ENCODE data around the gene EDAR.

EDAR gene

DNA sequence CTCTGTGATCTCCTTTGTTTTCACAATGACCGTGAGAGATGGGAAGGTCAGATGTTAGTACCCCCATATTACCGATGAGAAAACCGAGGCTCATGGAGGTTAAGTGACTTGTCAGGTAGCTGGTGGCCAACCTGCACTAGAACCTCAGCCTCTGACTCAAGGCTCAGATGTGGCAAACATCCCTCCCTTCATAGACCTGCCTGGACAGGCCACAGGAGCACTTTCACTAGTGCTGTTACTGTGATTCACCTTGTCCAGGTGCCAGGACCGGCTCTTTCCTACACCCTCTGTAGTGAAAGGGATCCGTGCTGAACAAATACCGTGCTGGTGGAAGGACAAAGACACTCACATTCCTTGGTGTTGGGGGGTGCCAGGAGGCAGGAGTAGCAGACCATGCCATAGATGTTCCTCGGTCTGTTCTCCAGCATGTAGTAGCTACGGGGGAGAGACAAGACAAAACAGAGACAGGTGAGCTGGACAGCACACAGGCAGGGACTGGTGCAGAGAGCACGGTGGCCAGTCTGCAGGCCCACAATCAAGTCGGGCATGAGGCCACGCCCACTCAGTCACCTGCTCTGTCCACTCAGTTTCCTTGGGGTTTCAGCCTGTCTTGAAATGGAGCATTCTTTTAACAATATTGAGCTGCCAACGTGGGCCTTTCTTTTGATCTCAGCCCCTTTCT, 65.9 kb downstream of the EDAR start:
- no peak for DNase-seq

DNA sequence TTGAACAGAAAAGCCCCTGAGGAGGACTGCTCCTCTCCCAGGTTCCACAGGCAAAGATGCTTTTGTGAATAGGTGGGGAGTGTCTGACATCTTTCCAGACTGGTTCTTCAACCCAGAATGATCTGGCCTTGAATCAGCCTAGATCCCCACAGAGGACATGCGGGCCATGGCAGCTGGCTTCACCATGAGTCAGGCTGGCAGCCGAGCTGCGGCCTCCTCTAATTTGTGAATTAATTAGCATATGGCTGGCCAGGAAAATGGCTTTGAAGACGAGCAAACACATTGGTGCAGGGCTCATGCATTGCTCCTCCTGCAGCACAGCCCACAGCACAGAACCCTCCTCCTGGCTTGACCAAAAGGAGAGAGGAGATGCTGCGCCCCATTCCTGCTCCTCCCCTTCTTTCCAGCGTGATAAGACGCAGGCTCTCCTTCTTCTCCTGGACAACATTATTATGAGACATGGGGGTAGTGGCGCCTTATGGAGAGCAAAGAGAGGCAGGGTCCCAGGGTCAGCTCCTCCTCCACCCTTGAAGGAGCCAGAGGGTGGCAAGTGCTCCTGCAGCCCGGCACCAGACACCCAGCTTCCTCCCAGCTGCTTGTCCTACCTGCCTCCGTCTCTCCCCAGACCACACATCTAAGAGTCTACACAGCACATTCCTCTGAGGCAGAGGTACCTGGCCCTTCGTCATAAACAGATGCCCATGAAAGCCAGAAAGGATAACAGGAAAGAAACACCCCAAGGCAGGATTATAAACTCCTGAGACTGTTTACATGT, 66.7 kb downstream of the EDAR start:
- no peak for DNase-seq

DNA sequence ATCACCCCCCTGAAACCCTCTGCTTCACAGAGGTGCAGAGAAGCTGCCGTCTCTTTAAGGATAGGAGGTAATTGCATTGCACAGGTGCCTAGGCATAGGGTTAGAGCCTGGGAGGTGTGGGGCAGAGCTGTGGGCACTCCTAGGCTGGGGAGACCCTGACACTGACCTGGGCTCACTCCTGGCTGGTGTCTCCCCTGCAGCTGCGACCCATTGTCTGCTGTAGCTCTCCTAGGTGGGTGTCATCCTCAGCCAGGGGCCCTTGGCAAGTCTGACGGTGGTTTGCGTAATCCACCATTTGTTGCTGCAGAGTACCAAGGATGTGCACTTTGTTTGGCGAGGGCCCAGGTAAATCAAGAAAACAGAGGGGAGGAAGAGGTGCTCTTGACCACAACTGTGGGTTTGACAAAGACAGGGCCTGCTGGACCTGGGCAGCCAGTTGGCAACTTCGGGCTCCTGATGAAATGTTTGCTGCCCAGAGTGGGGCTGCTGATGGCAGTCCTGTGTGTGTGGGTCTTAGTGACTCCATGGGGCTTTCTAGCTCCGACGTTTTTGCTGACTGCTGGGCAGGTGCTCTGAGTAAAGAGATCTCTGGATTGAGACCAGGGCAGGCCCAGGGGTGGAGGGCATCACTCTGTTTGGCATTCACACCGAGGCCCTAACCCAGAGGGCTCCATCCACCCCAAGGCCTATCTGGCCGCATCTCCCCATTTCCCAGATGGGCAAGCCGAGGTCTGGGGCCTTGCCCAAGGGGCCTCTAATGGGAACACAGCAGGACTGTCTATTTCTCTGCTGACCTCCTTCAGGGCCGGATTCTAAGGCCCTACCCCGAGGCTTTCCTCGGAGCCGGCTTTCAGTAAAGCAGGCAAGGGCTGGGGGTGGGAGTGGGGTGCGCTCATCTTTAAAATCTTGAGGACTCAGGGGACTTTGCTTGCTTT, 67.7 kb downstream of the EDAR start:
- no peak for DNase-seq

DNA sequence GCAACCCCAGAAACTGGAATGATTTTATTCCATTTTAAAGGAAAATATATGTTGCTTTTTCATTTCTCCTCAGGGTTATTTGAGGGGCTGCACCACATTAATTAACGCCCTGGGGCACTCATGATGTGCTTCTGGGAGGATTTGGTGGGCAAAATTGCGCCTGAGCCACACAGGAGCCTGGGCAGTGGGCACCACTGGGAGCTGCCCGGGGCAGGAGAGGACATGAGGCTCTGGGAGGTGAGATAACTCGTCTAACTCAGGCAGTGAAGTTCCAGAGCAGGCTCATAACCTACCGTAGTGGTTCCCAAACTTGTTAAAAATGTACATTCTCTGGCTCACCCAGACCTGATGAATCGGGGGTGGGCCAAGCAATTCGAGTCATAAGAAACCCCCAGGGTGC, 68.3 kb downstream of the EDAR start:
- DNase-seq = no peak

DNA sequence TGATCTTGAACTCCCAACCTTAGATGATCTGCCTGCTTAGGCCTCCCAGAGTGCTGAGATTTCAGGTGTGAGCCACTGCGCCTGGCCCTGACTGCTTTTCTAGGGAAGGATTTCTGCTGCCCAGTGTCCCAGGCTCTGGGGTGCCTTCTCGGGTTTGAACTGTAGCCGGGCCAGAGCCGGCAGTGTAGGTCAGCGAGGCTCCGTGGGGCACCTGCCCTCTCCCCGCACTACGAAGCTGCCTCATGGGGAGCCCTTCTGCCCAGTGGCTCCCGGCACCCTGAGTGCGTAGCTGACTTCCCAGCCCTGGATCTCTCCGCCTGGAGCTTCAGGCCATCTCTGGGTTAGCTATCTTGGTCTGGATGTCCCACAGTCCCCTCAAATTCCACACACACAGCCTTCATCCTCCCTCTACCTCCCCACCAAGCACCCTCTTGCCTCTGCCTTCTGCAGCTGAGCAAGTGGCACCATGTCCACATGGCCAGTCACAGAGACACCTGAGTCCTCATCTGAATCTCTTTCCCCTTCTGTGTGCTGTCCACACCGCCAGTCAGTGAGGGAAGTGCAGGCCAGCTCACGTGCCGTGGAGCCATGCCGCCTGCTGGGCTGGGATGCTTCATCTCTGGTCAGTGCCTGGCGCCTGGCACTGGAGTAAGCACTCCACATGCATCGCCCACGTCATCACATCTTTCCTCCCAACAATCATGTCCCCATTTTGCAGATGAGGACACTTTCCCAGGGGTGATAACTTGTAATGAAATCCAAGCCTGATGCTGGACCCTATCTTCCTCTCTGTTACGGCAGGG, 69.2 kb downstream of the EDAR start:
- DNase-seq = no peak

DNA sequence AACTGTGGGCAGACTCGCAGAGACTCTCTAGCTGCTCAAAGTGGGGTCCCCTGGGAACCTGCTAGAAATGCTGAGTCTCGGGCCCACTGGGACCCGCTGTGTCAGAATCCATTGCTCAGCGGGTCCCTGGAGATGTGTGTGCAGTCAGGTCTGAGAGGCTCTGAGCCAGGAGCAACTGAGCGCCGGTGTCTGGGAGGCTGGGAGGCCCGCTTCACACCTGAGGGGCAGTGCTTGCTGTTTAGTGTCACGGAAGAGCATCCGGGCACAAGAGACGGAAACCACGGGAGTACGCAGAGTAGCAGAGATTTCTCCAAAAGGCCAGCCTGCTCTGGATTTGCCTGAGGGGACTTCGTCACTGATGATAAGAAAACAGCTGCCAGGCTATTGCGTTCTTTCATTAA, 70.1 kb downstream of the EDAR start:
- DNase-seq = no peak

DNA sequence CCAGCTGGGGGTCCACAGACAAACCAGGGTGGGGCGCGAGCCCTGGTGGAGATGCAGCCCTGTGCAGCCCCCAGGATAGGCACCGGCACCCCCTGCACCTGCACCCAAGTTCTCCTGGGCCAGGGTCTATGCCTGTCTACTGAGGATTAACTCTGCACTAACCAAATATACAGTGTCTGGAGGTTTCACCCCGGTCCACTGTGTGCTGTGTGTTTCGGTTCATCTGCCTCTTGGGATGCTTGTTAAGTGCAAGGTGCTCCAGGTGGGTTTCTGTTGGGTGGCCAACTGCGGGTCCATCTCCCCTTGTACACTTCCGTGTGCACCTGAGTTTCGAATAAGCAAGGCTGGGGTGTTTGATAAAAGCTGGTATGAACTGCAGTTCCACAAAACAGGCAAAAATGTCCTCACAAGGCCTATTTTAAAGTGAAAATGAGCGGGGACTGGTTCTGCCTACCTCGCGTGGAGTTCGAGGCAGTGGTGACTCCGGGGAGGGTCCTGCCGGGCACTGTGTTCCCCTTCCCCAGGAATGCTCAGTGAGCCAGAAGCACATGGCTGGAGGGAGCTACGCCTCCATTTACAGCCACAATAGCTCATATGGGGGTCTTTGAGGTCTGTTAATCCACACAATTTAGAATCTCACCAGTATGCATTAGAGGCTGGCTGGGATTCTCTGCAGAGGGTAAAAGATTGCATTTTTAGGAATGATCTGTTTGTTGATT, 70.7 kb downstream of the EDAR start:
- DNase-seq = no peak

DNA sequence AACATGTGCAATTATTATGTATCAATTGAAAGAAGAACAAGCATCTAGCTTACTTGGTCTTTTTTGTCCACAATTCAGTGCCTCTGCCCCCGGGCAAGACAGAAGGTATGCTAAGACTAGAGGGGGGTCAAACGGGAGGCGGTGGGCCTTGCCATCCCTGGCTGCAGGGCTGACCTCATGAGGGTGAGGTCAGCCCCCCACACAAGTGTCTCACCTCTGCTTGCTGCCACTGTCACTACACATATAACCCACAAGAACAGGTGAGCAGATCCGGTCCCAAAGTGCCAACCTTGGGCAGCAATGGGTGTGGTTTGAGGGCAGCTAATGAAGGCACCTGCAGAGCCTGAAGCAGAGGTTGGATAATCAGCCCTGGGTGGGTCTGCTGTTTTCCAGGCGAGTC, 71.5 kb downstream of the EDAR start:
- DNase-seq = no peak

DNA sequence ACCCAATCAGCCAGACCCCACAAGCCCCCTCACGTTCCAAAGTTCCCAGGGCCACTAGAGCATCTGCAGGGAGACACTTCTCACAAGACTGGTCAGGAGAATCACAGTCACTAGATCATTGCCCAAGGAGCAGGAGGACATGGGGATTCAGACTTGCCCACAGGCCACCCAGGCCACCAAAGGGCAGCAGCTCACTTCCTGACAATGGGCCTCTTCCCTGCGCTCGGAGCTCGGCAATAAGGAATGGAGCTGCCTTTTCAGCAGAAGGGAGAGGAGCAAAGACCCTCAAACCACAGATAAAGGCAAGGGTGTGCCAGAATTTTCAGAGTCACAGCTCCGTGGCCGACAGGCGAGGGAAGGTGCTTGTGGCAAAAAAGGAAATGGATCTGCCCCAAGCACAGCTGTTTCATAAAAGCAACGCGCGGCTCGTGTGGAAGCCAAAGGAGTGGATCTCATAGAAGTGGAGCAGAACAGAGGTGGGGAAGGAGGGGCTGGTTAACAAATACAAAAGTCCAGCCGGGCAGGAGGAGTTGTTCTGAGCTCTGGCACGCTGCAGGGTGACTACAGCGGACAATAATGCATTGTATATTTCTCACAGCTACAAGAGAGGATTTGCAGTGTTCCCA, 72.1 kb downstream of the EDAR start:
- no peak for DNase-seq

DNA sequence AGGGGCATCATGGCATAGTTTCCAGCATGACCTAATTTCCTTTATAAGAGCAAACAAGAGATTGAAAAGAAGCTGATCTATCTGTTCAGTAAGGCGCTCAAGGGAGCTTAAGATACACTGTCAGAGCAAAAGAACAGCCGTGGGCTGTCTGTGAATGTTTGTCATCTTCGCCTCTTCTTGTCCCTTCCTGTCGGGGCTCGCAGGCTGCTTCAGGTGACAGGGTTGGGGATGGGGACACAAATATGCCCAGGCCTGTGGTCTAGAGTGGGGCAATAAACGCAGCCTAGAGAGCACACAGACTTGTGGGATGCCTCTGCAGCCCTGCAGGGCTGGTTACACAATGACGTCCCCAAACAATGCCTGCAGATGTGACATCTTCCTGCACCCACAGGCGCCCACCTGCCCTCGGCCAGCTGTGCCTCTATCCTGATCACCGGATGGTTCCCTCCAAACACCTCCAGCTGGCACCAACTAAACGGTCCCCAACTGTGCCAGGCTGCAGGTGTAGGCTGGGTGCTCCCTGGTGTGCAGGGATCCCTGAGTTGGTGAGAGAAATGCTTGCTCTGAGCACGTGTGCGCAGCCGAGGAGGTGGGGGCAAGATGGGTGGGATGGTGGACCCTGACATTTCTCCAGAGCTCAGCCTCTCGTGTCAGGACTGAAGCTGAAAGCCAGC, 72.8 kb downstream of the EDAR start:
- no peak for DNase-seq

DNA sequence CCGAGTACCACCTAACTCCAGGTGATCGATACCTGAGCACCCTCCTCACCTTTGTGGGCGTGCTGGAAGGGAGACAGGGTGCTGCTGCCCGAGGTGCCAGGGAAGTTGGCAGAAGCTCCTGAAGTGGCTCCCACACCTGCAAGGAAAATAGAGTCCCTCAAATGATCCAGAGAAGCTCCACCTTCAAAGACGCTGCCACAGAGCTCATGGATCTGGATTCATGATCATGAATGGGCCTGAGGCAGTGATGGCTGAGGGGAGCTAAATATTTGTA, 76.5 kb downstream of the EDAR start:
- no peak for DNase-seq

DNA sequence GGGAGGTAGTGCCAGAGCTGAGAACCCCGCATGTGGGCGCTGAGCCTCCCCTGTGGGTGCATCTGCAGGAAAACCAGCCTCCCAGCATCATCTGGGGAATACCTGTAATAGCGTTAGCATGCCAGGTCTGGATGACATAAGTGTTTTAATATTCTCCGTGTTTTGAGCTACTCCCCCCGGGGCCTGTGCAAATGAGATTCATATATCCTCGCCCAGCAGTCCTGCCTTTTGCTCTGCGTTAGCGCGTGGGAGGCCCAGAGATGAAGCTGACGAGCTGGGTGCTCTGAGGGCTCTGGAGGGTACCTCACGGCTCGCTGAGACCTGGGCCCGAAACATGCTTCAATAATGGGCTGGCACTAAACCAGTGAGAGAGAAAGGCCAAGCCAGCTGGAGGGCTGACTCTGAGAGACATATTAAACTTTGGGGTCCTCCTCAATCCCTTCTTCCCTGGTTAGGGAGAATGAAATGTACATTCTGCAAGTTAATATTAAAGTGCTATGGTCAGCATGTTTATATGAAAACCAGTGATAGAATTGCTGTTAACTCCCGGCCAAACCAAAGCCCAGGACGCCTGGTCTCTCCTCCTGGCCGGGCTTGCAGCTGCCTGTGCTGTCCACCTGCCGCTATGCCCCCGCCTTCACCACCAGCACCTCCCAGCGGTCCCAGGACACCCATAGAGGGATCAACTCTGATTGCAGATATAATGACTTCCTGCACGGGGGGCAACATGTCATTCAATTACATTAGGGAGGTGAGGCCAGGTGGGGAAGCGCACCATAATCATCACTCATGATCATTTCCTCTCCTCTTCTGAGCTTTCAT, 77.0 kb downstream of the EDAR start:
- no peak for DNase-seq

DNA sequence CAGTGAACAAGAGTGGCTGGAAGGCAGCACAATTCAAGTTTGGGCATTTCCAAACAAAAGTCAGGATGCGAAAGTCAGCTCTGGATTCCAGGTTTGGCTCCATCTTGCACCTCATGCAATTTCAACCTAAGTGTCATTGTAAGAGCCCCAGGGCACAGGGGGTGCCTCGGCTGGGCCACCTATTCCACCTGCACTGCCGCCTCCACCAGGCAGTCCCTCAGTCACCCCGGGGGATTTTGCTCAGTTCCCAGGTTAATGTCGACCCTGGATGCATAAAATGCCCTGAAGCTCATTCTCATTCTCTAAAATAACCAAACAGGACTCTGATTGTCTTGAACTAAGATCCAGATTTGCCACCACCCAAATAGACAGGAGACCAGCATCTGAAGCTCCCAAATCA, 77.6 kb downstream of the EDAR start:
- DNase-seq = no peak

DNA sequence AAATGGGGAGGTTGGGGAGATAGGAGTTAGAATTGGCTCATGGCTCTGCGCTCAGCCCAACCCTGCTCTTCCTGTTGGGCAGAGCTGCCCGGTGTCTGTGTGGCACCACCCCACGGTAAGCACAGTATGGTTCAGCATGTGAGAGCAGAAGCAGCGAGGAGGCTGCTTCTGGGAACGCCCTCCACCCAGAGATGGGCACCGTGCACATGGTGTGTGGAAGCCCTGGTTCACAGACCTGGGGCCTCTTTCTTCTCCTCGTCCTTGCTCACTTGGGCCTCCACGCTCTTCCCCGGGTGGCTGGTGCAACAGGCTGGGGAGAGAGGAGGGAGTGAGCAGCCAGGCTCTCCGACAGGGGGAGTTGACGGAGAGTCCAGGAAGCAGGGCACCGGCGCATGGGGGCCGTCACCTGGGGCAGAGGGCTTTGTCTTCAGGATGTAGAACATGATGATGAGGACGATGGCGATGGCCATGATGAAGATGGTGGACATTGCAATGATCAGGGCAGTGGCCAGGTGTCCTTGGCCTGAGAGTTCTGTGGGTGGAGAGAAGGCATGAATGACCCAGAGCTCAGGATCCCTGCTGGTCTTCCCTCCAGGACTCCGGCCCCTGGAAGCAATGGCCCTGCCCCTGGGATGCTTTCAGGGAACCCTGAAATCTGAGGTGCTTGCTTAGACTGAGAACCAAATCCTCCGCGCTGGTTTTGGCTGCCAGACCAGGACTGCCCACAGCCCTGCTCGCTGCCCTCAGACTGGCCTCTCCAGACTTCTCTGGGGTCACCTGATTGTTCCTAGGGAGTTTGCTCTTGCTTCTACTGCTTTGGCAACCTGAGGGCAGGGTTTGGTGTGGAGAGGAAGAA, 78.3 kb downstream of the EDAR start:
- DNase-seq = no peak

DNA sequence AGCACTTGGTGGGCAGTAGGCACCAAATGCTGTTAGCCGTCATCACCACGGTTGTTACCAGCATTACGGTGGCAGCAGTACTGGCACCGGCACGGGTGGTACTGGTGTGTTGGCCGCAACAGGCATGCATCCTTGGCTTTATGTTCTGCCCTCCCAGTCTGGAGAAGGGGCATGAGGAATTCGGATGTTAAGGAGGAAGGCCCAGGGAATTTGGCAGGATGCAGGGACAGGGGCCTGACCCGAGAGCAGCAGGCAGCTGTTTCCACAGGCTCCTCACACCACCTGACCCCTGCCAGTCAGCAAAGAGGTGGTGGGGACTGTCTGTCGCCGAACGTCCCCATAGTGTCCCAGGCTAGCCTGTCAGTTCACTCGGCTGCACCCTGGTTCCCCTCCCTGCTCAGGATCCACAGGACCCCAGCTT, 79.0 kb downstream of the EDAR start:
- DNase-seq = no peak

DNA sequence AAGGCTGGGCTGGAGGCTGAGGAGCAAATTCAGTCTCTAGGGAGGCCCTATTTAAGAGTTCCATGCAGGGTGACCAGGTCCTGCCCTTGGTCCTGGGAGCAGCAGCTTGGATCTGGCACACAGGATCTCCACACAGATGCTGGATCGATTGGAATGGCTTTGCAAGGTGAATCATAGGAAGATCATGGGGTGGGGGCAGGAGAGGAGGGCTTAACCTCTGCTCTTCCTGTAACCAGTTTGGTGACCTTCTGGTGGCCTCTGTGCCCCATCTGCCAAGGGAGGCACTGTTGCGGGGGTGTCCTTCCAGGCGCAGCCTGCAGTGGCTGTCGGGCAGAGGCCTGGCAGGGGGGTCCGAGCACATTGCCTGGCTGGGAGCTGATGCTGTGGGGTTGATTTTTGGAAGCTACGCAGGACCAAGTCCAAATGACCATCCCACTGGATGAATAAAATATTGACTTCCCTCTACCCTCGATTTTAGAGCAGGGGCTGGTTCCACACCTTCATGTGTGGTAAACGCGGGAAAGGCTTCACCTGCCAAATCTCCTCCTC, 79.7 kb downstream of the EDAR start:
- no peak for DNase-seq

DNA sequence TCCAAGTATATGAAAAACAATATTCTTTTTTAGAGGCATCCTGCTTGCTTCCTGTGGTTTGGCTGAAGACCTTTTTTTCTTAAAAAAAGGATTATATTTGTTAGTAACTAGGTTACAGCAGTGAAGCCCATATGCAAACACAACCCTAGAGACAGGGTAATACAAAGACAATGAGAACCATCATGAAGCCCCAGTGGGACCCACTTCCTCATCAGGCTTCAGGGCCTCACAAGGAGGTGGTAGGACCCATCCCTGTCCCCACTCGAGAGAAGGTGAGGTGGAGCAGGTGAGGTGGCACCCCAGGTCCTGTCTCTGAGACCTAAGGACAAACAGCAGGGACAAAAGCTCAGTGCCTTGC, 80.3 kb downstream of the EDAR start:
- no peak for DNase-seq

DNA sequence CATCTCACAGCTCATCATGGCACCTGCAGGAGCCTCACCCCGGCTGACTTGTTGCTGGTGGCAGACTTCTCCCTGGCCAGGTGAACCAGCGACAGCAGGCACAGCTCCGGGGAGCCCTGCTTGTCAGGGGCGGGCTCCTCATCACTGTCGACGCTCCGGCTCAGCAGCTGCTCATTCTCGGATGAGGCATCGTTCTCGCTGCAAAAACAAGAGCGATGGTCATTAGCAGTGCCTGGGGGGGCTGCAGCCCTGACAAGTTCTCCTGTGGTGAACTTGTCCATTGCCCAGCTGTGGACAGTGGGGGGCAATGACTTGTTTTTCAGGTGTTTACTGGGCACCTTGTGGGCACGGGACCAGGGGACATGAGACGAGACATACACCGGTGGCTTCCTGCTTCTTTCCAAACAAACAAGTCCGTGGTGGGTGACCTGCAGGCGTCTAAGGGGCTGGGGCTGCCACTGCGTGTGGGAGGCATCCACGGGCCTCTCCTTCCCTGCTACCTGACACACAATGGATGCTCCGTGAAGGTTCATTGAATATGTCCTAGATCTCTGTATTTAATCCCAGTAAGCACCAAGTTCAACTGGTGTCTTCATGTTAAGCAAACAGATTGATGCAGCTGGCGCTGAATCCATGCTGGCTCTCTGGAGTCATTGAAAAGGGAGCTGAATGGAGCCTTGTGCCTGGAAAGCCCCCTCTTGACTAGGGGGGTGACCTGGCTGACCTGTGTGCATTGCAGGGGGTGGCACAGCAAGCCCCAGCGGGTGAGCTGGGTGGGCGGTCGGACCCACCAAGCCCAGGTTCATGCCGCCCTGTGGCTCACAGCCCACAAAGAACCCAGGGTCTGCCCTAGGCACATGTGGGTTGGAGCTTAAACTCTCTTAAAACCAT, 81.0 kb downstream of the EDAR start:
- no peak for DNase-seq
